Kasumi-1 (cell line): Measurements from ENCODE around the gene DNAH12.
"Not testable (repeated sequence)": the region's sequence is repeated elsewhere in the genome, so short reads cannot be mapped to it uniquely, and the experiment has no call there.

ENCODE experiments used
- DNase-seq, 2 experiments: peaks; one replicate each; lab custom pipeline; 2025; lab: John Stamatoyannopoulos, UW

Gene DNAH12

GRCh38 chr3:57538465-57538864 lies 5.7 kb downstream of the DNAH12 start:
- no peak for DNase-seq

- DNase-seq = no peak
Measured at GRCh38 chr3:57530071-57530608, 14.0 kb downstream of the DNAH12 start.

GRCh38 chr3:57518276-57518915 lies 25.7 kb downstream of the DNAH12 start:
- DNase-seq = peak in 1 of 2 experiments; percentile 17

GRCh38 chr3:57512166-57512565 lies 32.0 kb downstream of the DNAH12 start:
- no peak for DNase-seq

- no peak for DNase-seq
Measured at GRCh38 chr3:57505901-57506300, 38.2 kb downstream of the DNAH12 start.

GRCh38 chr3:57500506-57500905 lies 43.6 kb downstream of the DNAH12 start:
- no peak for DNase-seq

GRCh38 chr3:57497904-57498303 lies 46.2 kb downstream of the DNAH12 start:
- DNase-seq = no peak

- no peak for DNase-seq
Measured at GRCh38 chr3:57484563-57484962, 59.6 kb downstream of the DNAH12 start.

GRCh38 chr3:57477193-57477592 lies 67.0 kb downstream of the DNAH12 start:
- DNase-seq = not testable (repeated sequence)

GRCh38 chr3:57464801-57465200 lies 79.3 kb downstream of the DNAH12 start:
- no peak for DNase-seq

GRCh38 chr3:57464011-57464410 lies 80.1 kb downstream of the DNAH12 start:
- DNase-seq = no peak

GRCh38 chr3:57451150-57451846 lies 92.8 kb downstream of the DNAH12 start:
- no peak for DNase-seq

- not testable (repeated sequence) for DNase-seq
Measured at GRCh38 chr3:57449276-57449847, 94.8 kb downstream of the DNAH12 start.

GRCh38 chr3:57448489-57448888 lies 95.7 kb downstream of the DNAH12 start:
- not testable (repeated sequence) for DNase-seq

- DNase-seq = no peak
Measured at GRCh38 chr3:57446318-57446841, 97.8 kb downstream of the DNAH12 start.

GRCh38 chr3:57444469-57444868 lies 99.7 kb downstream of the DNAH12 start:
- DNase-seq = no peak

GRCh38 chr3:57440144-57440543 lies 104.0 kb downstream of the DNAH12 start:
- DNase-seq = not testable (repeated sequence)

- not testable (repeated sequence) for DNase-seq
Measured at GRCh38 chr3:57438460-57438859, 105.7 kb downstream of the DNAH12 start.

GRCh38 chr3:57436195-57436761 lies 107.9 kb downstream of the DNAH12 start:
- no peak for DNase-seq

GRCh38 chr3:57434041-57434440 lies 110.1 kb downstream of the DNAH12 start:
- peak; percentile 53 to 67 for DNase-seq

GRCh38 chr3:57423335-57423734 lies 120.8 kb downstream of the DNAH12 start:
- no peak for DNase-seq

- no peak for DNase-seq
Measured at GRCh38 chr3:57421336-57421735, 122.8 kb downstream of the DNAH12 start.
